Measurements from ENCODE around the gene GDPD3.
"Not testable (repeated sequence)": the region's sequence is repeated elsewhere in the genome, so short reads cannot be mapped to it uniquely, and the experiment has no call there.

The GDPD3 gene

GRCh38 chr16:30122604-30123160, 9.3 kb upstream of the GDPD3 start:
- peak; percentile 70 for DNase-seq

GRCh38 chr16:30121741-30122571, 8.6 kb upstream of the GDPD3 start:
- no peak for DNase-seq

GRCh38 chr16:30120340-30121105, 7.2 kb upstream of the GDPD3 start:
- DNase-seq, result no peak

- no peak for DNase-seq
Observed at GRCh38 chr16:30119428-30119827, 6.1 kb upstream of the GDPD3 start.

- no peak for DNase-seq
Observed at GRCh38 chr16:30117768-30118167, 4.4 kb upstream of the GDPD3 start.

- DNase-seq, result no peak
Observed at GRCh38 chr16:30116291-30117207, 3.2 kb upstream of the GDPD3 start.

GRCh38 chr16:30115238-30115637, 1.9 kb upstream of the GDPD3 start:
- DNase-seq, result peak; percentile 69

- not testable (repeated sequence) for DNase-seq
Observed at GRCh38 chr16:30114833-30115232, 1.5 kb upstream of the GDPD3 start.

- DNase-seq, result no peak
Observed at GRCh38 chr16:30114411-30114810, 1.1 kb upstream of the GDPD3 start.

- no peak for DNase-seq
Observed at GRCh38 chr16:30113711-30114333, 485 bp upstream of the GDPD3 start.

GRCh38 chr16:30112197-30113030, 923 bp downstream of the GDPD3 start:
- peak; percentile 84 for DNase-seq

GRCh38 chr16:30110661-30111060, 2.7 kb downstream of the GDPD3 start:
- no peak for DNase-seq

- no peak for DNase-seq
Observed at GRCh38 chr16:30108059-30108850, 5.1 kb downstream of the GDPD3 start.

- no peak for DNase-seq
Observed at GRCh38 chr16:30104492-30104891, 8.8 kb downstream of the GDPD3 start.

- DNase-seq, result no peak
Observed at GRCh38 chr16:30104090-30104489, 9.2 kb downstream of the GDPD3 start.

GRCh38 chr16:30096862-30097563, 16.3 kb downstream of the GDPD3 start:
- no peak for DNase-seq

- peak; percentile 96 for DNase-seq
Observed at GRCh38 chr16:30096105-30096861, 17.1 kb downstream of the GDPD3 start, which contains the start of gene YPEL3. TSS of gene YPEL3 (minus strand) at chr16:30096213. CDS start at chr16:30095482, 731 bp downstream.

GRCh38 chr16:30095166-30096078, 17.9 kb downstream of the GDPD3 start:
- peak; percentile 68 for DNase-seq
